ENCODE data around the gene ATP12A. TPM values are rescaled to one million over a fixed set of nuclear protein-coding genes. Genes with fewer than 3 reads are reported as not detected.

ATP12A gene
- total RNA-seq = not detected

GRCh38 chr13:24680258-24680920, at the start of gene ATP12A:
TSS of gene ATP12A (plus strand) at chr13:24680408. CDS start at chr13:24680744, 336 bp downstream.
- no peak for DNase-seq (ENCODE audit: extremely low spot score in 2 of 2)
- intact Hi-C loops (cut with DNase I) = no loop called here
- no peak for TF ChIP-seq POLR2A (IDR thresholded peaks at IDR 0.05)

GRCh38 chr13:24630851-24631620, 49.2 kb upstream of the ATP12A start:
- H3K4me1 ChIP-seq = no peaks in the 10 kb centered on the region
- DNase-seq (ENCODE audit: extremely low spot score in 2 of 2) = no peak
- no peaks in the 10 kb centered on the region for H3K36me3 ChIP-seq
- intact Hi-C loops (cut with DNase I) = no loop called here
- H3K27me3 ChIP-seq = no peaks in the 10 kb centered on the region
- H3K27ac ChIP-seq = no peak overlapping the region
- H3K4me3 ChIP-seq = no peak overlapping the region
- TF ChIP-seq POLR2A (IDR thresholded peaks at IDR 0.05) = no peak
- no peak for TF ChIP-seq POLR2AphosphoS5 (IDR thresholded peaks at IDR 0.05; ENCODE audit: insufficient read depth in 1 of 2, low read depth in 1 of 2)
- no peak for TF ChIP-seq CTCF (IDR thresholded peaks at IDR 0.05)
- no peaks in the 10 kb centered on the region for H3K9me3 ChIP-seq

More at GRCh38 chr13:24680258-24680920, at the start of gene ATP12A:
- Histone ChIP-seq H3K36me3 (no peaks in the 10 kb centered on the region), H3K4me1 (peaks cover 11% of the 10 kb centered on the region), H3K27me3 (peaks cover 12% of the 10 kb centered on the region), H3K27ac (no peak within 1 kb of the TSS), H3K9me3 (no peaks in the 10 kb centered on the region), H3K4me3 (peak within 1 kb of the TSS; percentile 32 to 36)

GRCh38 chr13:24631922-24632321, 48.3 kb upstream of the ATP12A start:
- no peaks in the 10 kb centered on the region for H3K36me3 ChIP-seq
- no peak overlapping the region for H3K27ac ChIP-seq
- intact Hi-C loops (cut with DNase I) = no loop called here
- no peaks in the 10 kb centered on the region for H3K4me1 ChIP-seq
- H3K27me3 ChIP-seq = no peaks in the 10 kb centered on the region
- no peak for TF ChIP-seq POLR2A (IDR thresholded peaks at IDR 0.05)
- no peak for TF ChIP-seq CTCF (IDR thresholded peaks at IDR 0.05)
- TF ChIP-seq POLR2AphosphoS5 (IDR thresholded peaks at IDR 0.05; ENCODE audit: insufficient read depth in 1 of 2, low read depth in 1 of 2) = no peak
- H3K9me3 ChIP-seq = no peaks in the 10 kb centered on the region
- H3K4me3 ChIP-seq = no peak overlapping the region
- DNase-seq (ENCODE audit: extremely low spot score in 2 of 2) = no peak

GRCh38 chr13:24632382-24633121, 47.7 kb upstream of the ATP12A start:
- intact Hi-C loops (cut with DNase I) = no loop called here

More at GRCh38 chr13:24632382-24633121, 47.7 kb upstream of the ATP12A start:
- no peak for DNase-seq (ENCODE audit: extremely low spot score in 2 of 2)
- Histone ChIP-seq H3K9me3 (no peaks in the 10 kb centered on the region), H3K27ac (no peak overlapping the region), H3K4me1 (no peaks in the 10 kb centered on the region), H3K27me3 (no peaks in the 10 kb centered on the region), H3K4me3 (no peak overlapping the region), H3K36me3 (no peaks in the 10 kb centered on the region)
- TF ChIP-seq CTCF (IDR thresholded peaks at IDR 0.05) (no peak), POLR2A (IDR thresholded peaks at IDR 0.05) (no peak), POLR2AphosphoS5 (IDR thresholded peaks at IDR 0.05; ENCODE audit: insufficient read depth in 1 of 2, low read depth in 1 of 2) (no peak)

Data from vagina (tissue), 2 donors.